Psoas muscle (tissue), 8 donors: ENCODE measurements around the gene ATP6V0E2. TPM values are rescaled to one million over a fixed set of nuclear protein-coding genes. Genes with fewer than 3 reads are reported as not detected.

Experiments used
- ATAC-seq, 4 donors: fragments of 200-7000 bp; cut with Tn5 transposase; one replicate each; pipeline ENCODE4 v1.9.1; 2020; ENCODE audit warnings: moderate library complexity in 3 of 4, mild to moderate bottlenecking in 2 of 4
- DNase-seq, 2 donors: peaks; one replicate each; pipeline ENCODE4 v3.0.0-alpha.2; 2020
- H3K27ac ChIP-seq: fragments of 200-600 bp; one replicate; pipeline ENCODE4 v1.8.0; 2022
- H3K27me3 ChIP-seq, 3 donors: fragments of 200-600 bp in 1 of 3; one replicate each; pipeline versions ENCODE4 v1.6.1 to v1.8.0; 2013 to 2022; ENCODE audit warnings: low read length in 2 of 3, mild to moderate bottlenecking in 2 of 3, moderate library complexity in 1 of 3; ENCODE audit not compliant: insufficient read depth in 3 of 3
- H3K36me3 ChIP-seq, 2 donors: fragments of 200-600 bp in 1 of 2; one replicate each; pipeline versions ENCODE4 v1.6.1 to v1.8.0; 2013 to 2022; ENCODE audit warnings: low read depth in 1 of 2, mild to moderate bottlenecking in 1 of 2, moderate library complexity in 1 of 2; ENCODE audit not compliant: insufficient read depth in 1 of 2
- H3K4me1 ChIP-seq: fragments of 200-600 bp; one replicate; pipeline ENCODE4 v1.8.0; 2022
- H3K4me3 ChIP-seq: fragments of 200-600 bp; one replicate; pipeline ENCODE4 v1.8.0; 2022; ENCODE audit warnings: mild to moderate bottlenecking
- H3K9me3 ChIP-seq: fragments of 200-600 bp; one replicate; pipeline ENCODE4 v1.8.0; 2022
- CTCF ChIP-seq: fragments of 200-600 bp; IDR thresholded peaks from one replicate; pipeline ENCODE4 v1.8.0; 2022; ENCODE audit warnings: antibody characterized with exemption
- WGBS, 3 donors: extraction: QIAGEN DNeasy Blood & Tissue Kit; methylation state at CpG; one replicate each; pipeline versions ENCODE4 v1.1.6 to v1.1.7; 2013; 5-methylcytosine and 5-hydroxymethylcytosine counted together
- intact Hi-C, 2 donors: fragments of 100-400 bp; cut with DNase I; formaldehyde crosslinking; loops; one replicate each; pipeline versions ENCODE4 v1.11.0 to v1.14.2; 2022
- polyA plus RNA-seq, 3 donors: library from polyadenylated mRNA; stranded (reverse); fragments of 200-250 nt; gene quantifications; one replicate each; pipeline ENCODE4 v1.2.3, GENCODE V29; 2013
- total RNA-seq, 4 donors: library from RNA; stranded (reverse); fragmentation: NEBNext Ultra II Directional in 2 of 4; extraction: Animal tissue kit (Norgen Biotek cat#: 25700) in 2 of 4; gene quantifications; one replicate each; pipeline versions ENCODE4 v1.2.1 to v1.2.4, GENCODE V29; 2021 to 2023
- donor health status: healthy with polysubstance abuse.
- donor health status: DM: no; HTN: no; CAD: no; lungs with moderate emphysema.
- donor health status: Bipolar disorder and iron deficiency.
- donor health status: healthy.
- donor health status: DM: yes; HTN: yes; CAD: no.
- donor health status: DM: no; HTN: no; CAD: no.
- donor health status: DM: no; HTN: no; CAD: no.
- donor health status: DM: yes; HTN: yes; CAD: no.

ATP6V0E2 gene
- total and polyA plus RNA-seq, 7 donors, result 3.7 to 12.8 (median 11.3) TPM

GRCh38 chr7:149883452-149883861, 9.7 kb downstream of the ATP6V0E2 start:
- TF ChIP-seq CTCF, result peak; percentile 56
- H3K4me3 ChIP-seq, result no peak overlapping the region
- no peaks in the 10 kb centered on the region for H3K27me3 ChIP-seq
- peak; percentile 58 to 72 for DNase-seq
- 22 to 33% (median 30%) methylated on average over 12 of the region's 12 CpGs for WGBS, 3 donors
- H3K27ac ChIP-seq, result no peak overlapping the region
- ATAC-seq, result peak; percentile 57 to 77 (median 64)
- H3K9me3 ChIP-seq, result no peaks in the 10 kb centered on the region
- no peaks in the 10 kb centered on the region for H3K36me3 ChIP-seq
- intact Hi-C loops, result loop anchor here in 1 of 2 donors (10.0 kb wide), 1 partner anchor 161 kb away; no protein-coding TSS in a partner anchor
- no peaks in the 10 kb centered on the region for H3K4me1 ChIP-seq

GRCh38 chr7:149884016-149884415, 10.2 kb downstream of the ATP6V0E2 start:
- no peak for TF ChIP-seq CTCF
- DNase-seq (no peak), ATAC-seq (peak in 1 of 4 donors; percentile 28)
- H3K36me3 ChIP-seq, result no peaks in the 10 kb centered on the region
- no peak overlapping the region for H3K4me3 ChIP-seq
- H3K4me1 ChIP-seq, result no peaks in the 10 kb centered on the region
- no peaks in the 10 kb centered on the region for H3K27me3 ChIP-seq
- intact Hi-C loops, result loop anchor here in 1 of 2 donors (10.0 kb wide), 1 partner anchor 161 kb away; no protein-coding TSS in a partner anchor
- no peaks in the 10 kb centered on the region for H3K9me3 ChIP-seq
- WGBS, 3 donors, result 51 to 68% (median 65%) methylated on average over 4 of the region's 4 CpGs
- no peak overlapping the region for H3K27ac ChIP-seq

- WGBS, 3 donors, result 27 to 53% (median 40%) methylated on average over 2 of the region's 2 CpGs
- DNase-seq, result no peak
- H3K36me3 ChIP-seq, result no peaks in the 10 kb centered on the region
- TF ChIP-seq CTCF, result no peak
- no peaks in the 10 kb centered on the region for H3K4me1 ChIP-seq
- intact Hi-C loops, result loop anchor here in 1 of 2 donors (10.0 kb wide), 1 partner anchor 160 kb away; no protein-coding TSS in a partner anchor
- no peak overlapping the region for H3K4me3 ChIP-seq
- H3K9me3 ChIP-seq, result no peaks in the 10 kb centered on the region
- H3K27ac ChIP-seq, result no peak overlapping the region
- no peaks in the 10 kb centered on the region for H3K27me3 ChIP-seq
- peak in 1 of 4 donors; percentile 58 for ATAC-seq
Observed at GRCh38 chr7:149884541-149884940, 10.8 kb downstream of the ATP6V0E2 start.

GRCh38 chr7:149885191-149886017, 11.6 kb downstream of the ATP6V0E2 start:
- H3K4me3 ChIP-seq, result no peak overlapping the region
- DNase-seq (no peak), ATAC-seq (peak in 1 of 4 donors; percentile 34)
- intact Hi-C loops, result loop anchor here in 1 of 2 donors (10.0 kb wide), 1 partner anchor 159 kb away; no protein-coding TSS in a partner anchor
- no peaks in the 10 kb centered on the region for H3K27me3 ChIP-seq
- H3K4me1 ChIP-seq, result no peaks in the 10 kb centered on the region
- no peaks in the 10 kb centered on the region for H3K9me3 ChIP-seq
- H3K36me3 ChIP-seq, result no peaks in the 10 kb centered on the region
- WGBS, 3 donors, result 36 to 58% (median 54%) methylated on average over 13 of the region's 13 CpGs
- no peak for TF ChIP-seq CTCF
- H3K27ac ChIP-seq, result no peak overlapping the region
